Ishikawa (cell line): ENCODE results near the gene TPCN2.

Experiments used
- CEBPB ChIP-seq: IDR thresholded peaks from 2 replicates; pipeline ENCODE4 v1.6.1; 2012
- CREB1 ChIP-seq: IDR thresholded peaks from 2 replicates; pipeline ENCODE4 v1.6.1; 2012; ENCODE audit warnings: low read depth
- EGR1 ChIP-seq: IDR thresholded peaks from 2 replicates; pipeline ENCODE4 v1.6.1; 2012
- EP300 ChIP-seq: IDR thresholded peaks from 2 replicates; pipeline ENCODE4 v1.6.1; 2012; ENCODE audit warnings: borderline replicate concordance
- FOXM1 ChIP-seq: IDR thresholded peaks from 2 replicates; pipeline ENCODE4 v1.6.1; 2012; ENCODE audit warnings: low read depth, borderline replicate concordance
- MAX ChIP-seq: IDR thresholded peaks from 2 replicates; pipeline ENCODE4 v1.6.1; 2012
- NFIC ChIP-seq: IDR thresholded peaks from 2 replicates; pipeline ENCODE4 v1.6.1; 2012
- RAD21 ChIP-seq: IDR thresholded peaks from 2 replicates; pipeline ENCODE4 v1.6.1; 2012; ENCODE audit warnings: low read depth
- REST ChIP-seq: IDR thresholded peaks from 2 replicates; pipeline ENCODE4 v1.6.1; 2012; ENCODE audit warnings: low read depth, mild to moderate bottlenecking
- TAF1 ChIP-seq: IDR thresholded peaks from 2 replicates; pipeline ENCODE4 v1.6.1; 2012; ENCODE audit warnings: low read depth, mild to moderate bottlenecking
- TCF12 ChIP-seq: IDR thresholded peaks from 2 replicates; pipeline ENCODE4 v1.6.1; 2012; ENCODE audit warnings: low read depth
- TEAD4 ChIP-seq: IDR thresholded peaks from 2 replicates; pipeline ENCODE4 v1.6.1; 2012
- USF1 ChIP-seq: IDR thresholded peaks from 2 replicates; pipeline ENCODE4 v1.6.1; 2012
- YY1 ChIP-seq: IDR thresholded peaks from 2 replicates; pipeline ENCODE4 v1.6.1; 2012; ENCODE audit warnings: low read depth
- ZBTB7A ChIP-seq: IDR thresholded peaks from 2 replicates; pipeline ENCODE4 v1.6.1; 2012; ENCODE audit warnings: low read depth

Gene TPCN2

GRCh38 chr11:69083531-69084247 lies 35.0 kb downstream of the TPCN2 start:
- TF ChIP-seq USF1 (no peak), NFIC (no peak), TAF1 (no peak), YY1 (no peak), ZBTB7A (no peak), CREB1 (no peak), TEAD4 (no peak), CEBPB (no peak), MAX (no peak), RAD21 (no peak), TCF12 (no peak), EGR1 (no peak), REST (no peak), EP300 (no peak), FOXM1 (no peak)

GRCh38 chr11:69084371-69084770 lies 35.6 kb downstream of the TPCN2 start:
- TF ChIP-seq REST (no peak), ZBTB7A (no peak), TCF12 (no peak), TEAD4 (no peak), RAD21 (no peak), YY1 (no peak), CEBPB (no peak), TAF1 (no peak), NFIC (no peak), CREB1 (no peak), FOXM1 (no peak), MAX (no peak), EGR1 (no peak), USF1 (no peak), EP300 (no peak)

- TF ChIP-seq CEBPB = no peak
- no peak for TF ChIP-seq TCF12
- no peak for TF ChIP-seq TEAD4
- no peak for TF ChIP-seq TAF1
- TF ChIP-seq RAD21 = no peak
- no peak for TF ChIP-seq EGR1
- TF ChIP-seq FOXM1 = no peak
- TF ChIP-seq ZBTB7A = no peak
- TF ChIP-seq YY1 = no peak
- TF ChIP-seq MAX = no peak
These were observed 36.9 kb downstream of the TPCN2 start for GRCh38 chr11:69085490-69086095.

GRCh38 chr11:69086152-69087132 lies 37.7 kb downstream of the TPCN2 start:
- no peak for TF ChIP-seq TEAD4

- TF ChIP-seq NFIC (no peak), TCF12 (no peak), EGR1 (no peak), CEBPB (no peak), RAD21 (no peak), FOXM1 (no peak), MAX (no peak), USF1 (no peak), ZBTB7A (no peak), TEAD4 (no peak), YY1 (no peak), TAF1 (no peak), CREB1 (no peak), REST (no peak), EP300 (no peak)
These were observed 38.4 kb downstream of the TPCN2 start for GRCh38 chr11:69087133-69087524.
